Panc1 (cell line): ENCODE data around the gene TMEM203. TPM values are rescaled to one million over a fixed set of nuclear protein-coding genes. Genes with fewer than 3 reads are reported as not detected.

ENCODE experiments used
- ATAC-seq: fragments of 200-7000 bp; cut with Tn5 transposase; 2 replicates; pipeline ENCODE4 v1.9.1; 2020; ENCODE audit warnings: mild to moderate bottlenecking, moderate library complexity
- BruUV-seq: library from RNA; stranded (reverse); fragments of 400-500 nt; replicated peaks from 2 replicates; lab custom pipeline; 2021; lab: Mats Ljungman, UMichigan
- CTCF ChIA-PET: fragments of 300-600 bp; sonication (Branson Sonifier 250); formaldehyde crosslinking; loops from one replicate; lab custom pipeline; 2022; ENCODE audit warnings: antibody characterized with exemption; lab: Charles Lee
- POLR2A ChIA-PET: fragments of 300-600 bp; sonication (Branson Sonifier 250); formaldehyde crosslinking; loops from one replicate; lab custom pipeline; 2022; ENCODE audit warnings: antibody characterized with exemption; lab: Charles Lee
- DNase-seq: peaks from one replicate; pipeline ENCODE4 v3.0.0-alpha.2; 2010; ENCODE audit warnings: low read depth, low spot score
- H3K27ac ChIP-seq: 2 replicates; pipeline ENCODE4 v1.5.1; 2011; ENCODE audit warnings: mild to moderate bottlenecking, low read length, inconsistent platforms
- H3K27me3 ChIP-seq: fragments of 200-500 bp; sonication (Bioruptor generic); 2 replicates; pipeline ENCODE4 v1.6.0; 2014; ENCODE audit warnings: low read length, inconsistent platforms; ENCODE audit not compliant: control insufficient read depth, insufficient read depth
- H3K36me3 ChIP-seq: fragments of 200-500 bp; sonication (Bioruptor generic); 2 replicates; pipeline ENCODE4 v1.5.1; 2014; ENCODE audit warnings: inconsistent platforms, mild to moderate bottlenecking, low read length, moderate library complexity; ENCODE audit not compliant: control insufficient read depth, insufficient read depth
- H3K4me1 ChIP-seq: 2 replicates; pipeline ENCODE4 v1.5.1; 2011; ENCODE audit warnings: inconsistent platforms, mild to moderate bottlenecking, low read length, moderate library complexity; ENCODE audit not compliant: control insufficient read depth, insufficient read depth
- H3K4me3 ChIP-seq, 2 experiments: 2 replicates each; pipeline ENCODE4 v1.5.1; 2011 to 2012; ENCODE audit warnings: low read depth in 2 of 2, low read length in 2 of 2, mild to moderate bottlenecking in 2 of 2, inconsistent platforms in 1 of 2, moderate library complexity in 1 of 2
- H3K9me3 ChIP-seq: fragments of 200-500 bp; sonication (Bioruptor generic); 2 replicates; pipeline ENCODE4 v1.5.1; 2014; ENCODE audit warnings: low read depth, mild to moderate bottlenecking, inconsistent platforms, low read length, moderate library complexity; ENCODE audit not compliant: control insufficient read depth, insufficient read depth
- CTCF ChIP-seq: fragments of 450-650 bp; IDR thresholded peaks from 2 replicates; pipeline ENCODE4 v1.5.1; 2017; ENCODE audit warnings: mild to moderate bottlenecking
- POLR2AphosphoS5 ChIP-seq: IDR thresholded peaks from 2 replicates; pipeline ENCODE4 v1.6.1; 2012; ENCODE audit warnings: mild to moderate bottlenecking, low read depth, low read length, moderate library complexity
- REST ChIP-seq, 2 experiments: IDR thresholded peaks; 2 replicates each; pipeline ENCODE4 v1.6.1; 2011 to 2012; ENCODE audit warnings: low read depth in 2 of 2, control low read depth in 1 of 2, low read length in 1 of 2, mild to moderate bottlenecking in 1 of 2, moderate library complexity in 1 of 2; ENCODE audit not compliant: insufficient read depth in 1 of 2
- SIN3A ChIP-seq: IDR thresholded peaks from 2 replicates; pipeline ENCODE4 v1.6.1; 2012; ENCODE audit warnings: low read depth, mild to moderate bottlenecking, low read length, moderate library complexity, borderline replicate concordance; ENCODE audit not compliant: insufficient read depth
- TCF7L2 ChIP-seq: IDR thresholded peaks from 2 replicates; pipeline ENCODE4 v1.6.1; 2011; ENCODE audit warnings: mild to moderate bottlenecking, low read depth, low read length, inconsistent platforms
- in situ Hi-C: cut with HindIII; loops from 2 replicates; pipeline ENCODE4 v1.10.0; 2016; ENCODE audit warnings: low sequenced_read_pairs, low pct_unique_long_range_greater_than_20kb
- intact Hi-C: fragments of 100-400 bp; cut with micrococcal nuclease; formaldehyde crosslinking; loops from one replicate; pipeline ENCODE4 v1.10.0; 2022; ENCODE audit not compliant: unreplicated experiment
- total RNA-seq: library from RNA; stranded (reverse); gene quantifications from one replicate; pipeline ENCODE4 v1.2.1, GENCODE V29; 2021; ENCODE audit not compliant: unreplicated experiment

The TMEM203 gene
- total RNA-seq, 1 experiment from 2014 or later, result 25.4 TPM

- intact Hi-C loops, result no loop called here
- no TSS peak for BruUV-seq
- TF ChIP-seq REST (IDR thresholded peaks at IDR 0.05; ENCODE audit: insufficient read depth in 1 of 2, low read depth in 2 of 2, low read length in 1 of 2) (no peak), SIN3A (no peak)
These were observed 1.2 kb upstream of the TMEM203 start for GRCh38 chr9:137206602-137207001.

GRCh38 chr9:137204731-137205125, 720 bp downstream of the TMEM203 start:
- TF ChIP-seq POLR2AphosphoS5 (no peak), SIN3A (no peak), TCF7L2 (no peak), CTCF (no peak), REST (IDR thresholded peaks at IDR 0.05; ENCODE audit: insufficient read depth in 1 of 2, low read depth in 2 of 2, low read length in 1 of 2) (no peak)
- CTCF ChIA-PET, result no interaction called here
- intact Hi-C loops (no loop called here), in situ Hi-C loops (no loop called here)
- ATAC-seq, result no peak
- BruUV-seq, result no TSS peak
- peak overlapping the region; percentile 84 to 90 for H3K4me3 ChIP-seq
- no peaks in the 10 kb centered on the region for H3K9me3 ChIP-seq
- no peaks in the 10 kb centered on the region for H3K27me3 ChIP-seq
- DNase-seq, result no peak
- peaks cover 2% of the 10 kb centered on the region; the same call in 1 of the 2 replicates for H3K36me3 ChIP-seq
- peaks cover 22% of the 10 kb centered on the region for H3K4me1 ChIP-seq
- peak overlapping the region; percentile 78 for H3K27ac ChIP-seq
- POLR2A ChIA-PET, result no interaction called here

More at GRCh38 chr9:137206602-137207001, 1.2 kb upstream of the TMEM203 start:
- DNase-seq (no peak), ATAC-seq (no peak)
- Histone ChIP-seq H3K27ac (peak overlapping the region; percentile 87), H3K27me3 (no peaks in the 10 kb centered on the region), H3K4me1 (peaks cover 20% of the 10 kb centered on the region), H3K36me3 (peaks cover 2% of the 10 kb centered on the region; the same call in 1 of the 2 replicates), H3K9me3 (no peaks in the 10 kb centered on the region), H3K4me3 (peak overlapping the region; percentile 84 to 90)
- ChIA-PET POLR2A (no interaction called here), CTCF (no interaction called here)
- in situ Hi-C loops, result no loop called here
